Liver (tissue), 3 donors: ENCODE results near the gene GGACT.

Source experiments
- GABPA ChIP-seq, 2 donors: IDR thresholded peaks in 1 of 2; conservative IDR thresholded peaks in 1 of 2; 2 replicates each; pipeline ENCODE4 v1.6.1; 2016; ENCODE audit warnings: antibody characterized with exemption in 2 of 2, mild to moderate bottlenecking in 1 of 2, moderate library complexity in 1 of 2
- JUND ChIP-seq, 2 donors: IDR thresholded peaks; 2 replicates each; pipeline ENCODE4 v1.6.1; 2016; ENCODE audit warnings: antibody characterized with exemption in 2 of 2
- NR2F2 ChIP-seq: IDR thresholded peaks from 2 replicates; pipeline ENCODE4 v1.6.1; 2016; ENCODE audit warnings: antibody characterized with exemption
- YY1 ChIP-seq: IDR thresholded peaks from 2 replicates; pipeline ENCODE4 v1.6.1; 2016; ENCODE audit warnings: antibody characterized with exemption, mild to moderate bottlenecking
- TF ChIP-seq, protein P1 (sequence below): fragments of 150-350 bp; IDR thresholded peaks from 2 replicates; pipeline ENCODE4 v1.5.1; 2017; ENCODE audit warnings: improper control_type of control experiment, low read depth, low read length; ENCODE audit not compliant: missing input control
- TF ChIP-seq, protein P2 (sequence below): IDR thresholded peaks from 2 replicates; pipeline ENCODE4 v1.6.1; 2016; ENCODE audit warnings: antibody characterized with exemption
- donor health status: healthy.
- donor health status: healthy.

DNA sequence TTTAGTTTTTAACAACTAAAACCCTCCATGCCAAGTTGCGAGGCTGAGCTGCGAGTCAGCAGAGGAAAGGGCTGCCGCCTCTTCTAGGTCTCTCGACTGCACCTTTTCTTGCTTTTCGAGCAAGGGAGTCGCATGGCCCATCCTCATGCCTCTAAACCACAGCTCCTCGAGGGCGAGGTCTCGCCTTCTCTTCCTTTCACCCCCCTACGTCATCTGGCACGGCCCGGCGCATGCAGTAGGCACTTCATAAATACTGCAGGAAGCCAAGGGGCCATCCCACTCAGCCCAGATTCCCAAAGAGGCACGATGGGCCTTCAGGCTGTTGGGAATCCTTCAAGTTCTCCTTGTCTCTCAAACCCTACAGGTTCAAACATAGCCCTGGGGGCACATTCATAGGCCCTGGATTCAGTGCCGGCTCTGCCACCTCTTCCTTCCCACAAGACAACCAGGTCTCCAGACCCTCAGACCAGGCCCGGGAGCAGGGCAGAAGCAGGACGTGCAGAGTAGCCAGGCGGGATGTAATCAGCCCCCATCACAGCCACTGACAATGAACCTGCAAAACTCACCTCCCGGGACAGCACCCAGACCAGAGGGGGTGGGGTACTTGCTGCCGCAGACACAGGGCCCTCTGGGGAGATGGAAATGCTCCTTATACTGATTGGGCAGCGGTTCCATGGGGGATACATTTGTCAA is 41.7 kb downstream of the GGACT start:
- TF ChIP-seq, protein P1, sequence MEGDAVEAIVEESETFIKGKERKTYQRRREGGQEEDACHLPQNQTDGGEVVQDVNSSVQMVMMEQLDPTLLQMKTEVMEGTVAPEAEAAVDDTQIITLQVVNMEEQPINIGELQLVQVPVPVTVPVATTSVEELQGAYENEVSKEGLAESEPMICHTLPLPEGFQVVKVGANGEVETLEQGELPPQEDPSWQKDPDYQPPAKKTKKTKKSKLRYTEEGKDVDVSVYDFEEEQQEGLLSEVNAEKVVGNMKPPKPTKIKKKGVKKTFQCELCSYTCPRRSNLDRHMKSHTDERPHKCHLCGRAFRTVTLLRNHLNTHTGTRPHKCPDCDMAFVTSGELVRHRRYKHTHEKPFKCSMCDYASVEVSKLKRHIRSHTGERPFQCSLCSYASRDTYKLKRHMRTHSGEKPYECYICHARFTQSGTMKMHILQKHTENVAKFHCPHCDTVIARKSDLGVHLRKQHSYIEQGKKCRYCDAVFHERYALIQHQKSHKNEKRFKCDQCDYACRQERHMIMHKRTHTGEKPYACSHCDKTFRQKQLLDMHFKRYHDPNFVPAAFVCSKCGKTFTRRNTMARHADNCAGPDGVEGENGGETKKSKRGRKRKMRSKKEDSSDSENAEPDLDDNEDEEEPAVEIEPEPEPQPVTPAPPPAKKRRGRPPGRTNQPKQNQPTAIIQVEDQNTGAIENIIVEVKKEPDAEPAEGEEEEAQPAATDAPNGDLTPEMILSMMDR = no peak
- TF ChIP-seq YY1 (no peak), GABPA (IDR thresholded peaks at IDR 0.05 in 1 of 2, conservative IDR thresholded peaks at IDR 0.05 in 1 of 2) (no peak), NR2F2 (no peak), JUND (IDR thresholded peaks at IDR 0.05) (no peak)
- TF ChIP-seq, protein P2, sequence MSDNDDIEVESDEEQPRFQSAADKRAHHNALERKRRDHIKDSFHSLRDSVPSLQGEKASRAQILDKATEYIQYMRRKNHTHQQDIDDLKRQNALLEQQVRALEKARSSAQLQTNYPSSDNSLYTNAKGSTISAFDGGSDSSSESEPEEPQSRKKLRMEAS = no peak
